ENCODE data around the gene MYH11.

The MYH11 gene

GRCh38 chr16:15748654-15749053, 108.2 kb downstream of the MYH11 start:
- no peaks in the 10 kb centered on the region for H3K4me1 ChIP-seq (ENCODE audit: insufficient read depth, low read length)
- H3K27me3 ChIP-seq (ENCODE audit: insufficient read depth, low read length), result no peaks in the 10 kb centered on the region
- no peaks in the 10 kb centered on the region for H3K36me3 ChIP-seq (ENCODE audit: insufficient read depth, low read length)
- H3K27ac ChIP-seq (ENCODE audit: low read depth, low read length), result no peak overlapping the region
- WGBS, result 90% methylated on average over 2 of the region's 2 CpGs
- no peaks in the 10 kb centered on the region for H3K9me3 ChIP-seq (ENCODE audit: insufficient read depth, low read depth, low read length)
- no peak overlapping the region for H3K9ac ChIP-seq (ENCODE audit: low read depth, low read length)
- H3K4me3 ChIP-seq (ENCODE audit: low read length), result no peak overlapping the region

- Histone ChIP-seq H3K4me1 (ENCODE audit: insufficient read depth, low read length) (no peaks in the 10 kb centered on the region), H3K27ac (ENCODE audit: low read depth, low read length) (no peak overlapping the region), H3K27me3 (ENCODE audit: insufficient read depth, low read length) (no peaks in the 10 kb centered on the region), H3K4me3 (ENCODE audit: low read length) (no peak overlapping the region), H3K9ac (ENCODE audit: low read depth, low read length) (no peak overlapping the region), H3K36me3 (ENCODE audit: insufficient read depth, low read length) (no peaks in the 10 kb centered on the region), H3K9me3 (ENCODE audit: insufficient read depth, low read depth, low read length) (no peaks in the 10 kb centered on the region)
- WGBS, result 95% methylated on average over 14 of the region's 14 CpGs
These were observed 108.9 kb downstream of the MYH11 start for GRCh38 chr16:15747937-15748336.

GRCh38 chr16:15746332-15746731, 110.5 kb downstream of the MYH11 start:
- 96% methylated on average over 6 of the region's 6 CpGs for WGBS

GRCh38 chr16:15743657-15744056, 113.2 kb downstream of the MYH11 start:
- H3K27ac ChIP-seq (ENCODE audit: low read depth, low read length), result no peak overlapping the region
- no peak overlapping the region for H3K9ac ChIP-seq (ENCODE audit: low read depth, low read length)
- no peaks in the 10 kb centered on the region for H3K9me3 ChIP-seq (ENCODE audit: insufficient read depth, low read depth, low read length)
- H3K36me3 ChIP-seq (ENCODE audit: insufficient read depth, low read length), result no peaks in the 10 kb centered on the region
- no peaks in the 10 kb centered on the region for H3K4me1 ChIP-seq (ENCODE audit: insufficient read depth, low read length)
- no peaks in the 10 kb centered on the region for H3K27me3 ChIP-seq (ENCODE audit: insufficient read depth, low read length)
- H3K4me3 ChIP-seq (ENCODE audit: low read length), result no peak overlapping the region
- 90% methylated on average over 1 of the region's 1 CpG for WGBS

More at GRCh38 chr16:15746332-15746731, 110.5 kb downstream of the MYH11 start:
- Histone ChIP-seq H3K36me3 (ENCODE audit: insufficient read depth, low read length) (no peaks in the 10 kb centered on the region), H3K27me3 (ENCODE audit: insufficient read depth, low read length) (no peaks in the 10 kb centered on the region), H3K27ac (ENCODE audit: low read depth, low read length) (no peak overlapping the region), H3K4me1 (ENCODE audit: insufficient read depth, low read length) (no peaks in the 10 kb centered on the region), H3K9ac (ENCODE audit: low read depth, low read length) (no peak overlapping the region), H3K4me3 (ENCODE audit: low read length) (no peak overlapping the region), H3K9me3 (ENCODE audit: insufficient read depth, low read depth, low read length) (no peaks in the 10 kb centered on the region)

GRCh38 chr16:15742716-15743115, 114.1 kb downstream of the MYH11 start:
- no peaks in the 10 kb centered on the region for H3K4me1 ChIP-seq (ENCODE audit: insufficient read depth, low read length)
- no peaks in the 10 kb centered on the region for H3K27me3 ChIP-seq (ENCODE audit: insufficient read depth, low read length)
- H3K36me3 ChIP-seq (ENCODE audit: insufficient read depth, low read length), result no peaks in the 10 kb centered on the region
- no peaks in the 10 kb centered on the region for H3K9me3 ChIP-seq (ENCODE audit: insufficient read depth, low read depth, low read length)
- H3K27ac ChIP-seq (ENCODE audit: low read depth, low read length), result no peak overlapping the region
- WGBS, result 93% methylated on average over 2 of the region's 2 CpGs
- H3K9ac ChIP-seq (ENCODE audit: low read depth, low read length), result no peak overlapping the region
- no peak overlapping the region for H3K4me3 ChIP-seq (ENCODE audit: low read length)

- WGBS, result 94% methylated on average over 13 of the region's 13 CpGs
- Histone ChIP-seq H3K27ac (ENCODE audit: low read depth, low read length) (no peak overlapping the region), H3K9ac (ENCODE audit: low read depth, low read length) (no peak overlapping the region), H3K9me3 (ENCODE audit: insufficient read depth, low read depth, low read length) (no peaks in the 10 kb centered on the region), H3K27me3 (ENCODE audit: insufficient read depth, low read length) (no peaks in the 10 kb centered on the region), H3K4me1 (ENCODE audit: insufficient read depth, low read length) (no peaks in the 10 kb centered on the region), H3K4me3 (ENCODE audit: low read length) (no peak overlapping the region), H3K36me3 (ENCODE audit: insufficient read depth, low read length) (no peaks in the 10 kb centered on the region)
These were observed 115.5 kb downstream of the MYH11 start for GRCh38 chr16:15741207-15741871.

- Histone ChIP-seq H3K36me3 (ENCODE audit: insufficient read depth, low read length) (no peaks in the 10 kb centered on the region), H3K9ac (ENCODE audit: low read depth, low read length) (no peak overlapping the region), H3K9me3 (ENCODE audit: insufficient read depth, low read depth, low read length) (no peaks in the 10 kb centered on the region), H3K27me3 (ENCODE audit: insufficient read depth, low read length) (no peaks in the 10 kb centered on the region), H3K4me1 (ENCODE audit: insufficient read depth, low read length) (no peaks in the 10 kb centered on the region), H3K4me3 (ENCODE audit: low read length) (no peak overlapping the region), H3K27ac (ENCODE audit: low read depth, low read length) (no peak overlapping the region)
- WGBS, result 87% methylated on average over 6 of the region's 6 CpGs
These were observed 116.9 kb downstream of the MYH11 start for GRCh38 chr16:15739950-15740349.

- no peaks in the 10 kb centered on the region for H3K4me1 ChIP-seq (ENCODE audit: insufficient read depth, low read length)
- no peak overlapping the region for H3K27ac ChIP-seq (ENCODE audit: low read depth, low read length)
- H3K9me3 ChIP-seq (ENCODE audit: insufficient read depth, low read depth, low read length), result no peaks in the 10 kb centered on the region
- no peaks in the 10 kb centered on the region for H3K36me3 ChIP-seq (ENCODE audit: insufficient read depth, low read length)
- no peak overlapping the region for H3K9ac ChIP-seq (ENCODE audit: low read depth, low read length)
- no peak overlapping the region for H3K4me3 ChIP-seq (ENCODE audit: low read length)
- H3K27me3 ChIP-seq (ENCODE audit: insufficient read depth, low read length), result no peaks in the 10 kb centered on the region
- WGBS, result 86% methylated on average over 2 of the region's 2 CpGs
These were observed 117.4 kb downstream of the MYH11 start for GRCh38 chr16:15739464-15739863.

- H3K27ac ChIP-seq (ENCODE audit: low read depth, low read length), result no peak overlapping the region
- no peaks in the 10 kb centered on the region for H3K4me1 ChIP-seq (ENCODE audit: insufficient read depth, low read length)
- no peak overlapping the region for H3K9ac ChIP-seq (ENCODE audit: low read depth, low read length)
- no peak overlapping the region for H3K4me3 ChIP-seq (ENCODE audit: low read length)
- no peaks in the 10 kb centered on the region for H3K27me3 ChIP-seq (ENCODE audit: insufficient read depth, low read length)
- WGBS, result 95% methylated on average over 18 of the region's 18 CpGs
- H3K36me3 ChIP-seq (ENCODE audit: insufficient read depth, low read length), result no peaks in the 10 kb centered on the region
- H3K9me3 ChIP-seq (ENCODE audit: insufficient read depth, low read depth, low read length), result no peaks in the 10 kb centered on the region
These were observed 119.6 kb downstream of the MYH11 start for GRCh38 chr16:15737140-15737644.

- Histone ChIP-seq H3K4me3 (ENCODE audit: low read length) (no peak overlapping the region), H3K9ac (ENCODE audit: low read depth, low read length) (no peak overlapping the region), H3K27ac (ENCODE audit: low read depth, low read length) (no peak overlapping the region), H3K27me3 (ENCODE audit: insufficient read depth, low read length) (no peaks in the 10 kb centered on the region), H3K36me3 (ENCODE audit: insufficient read depth, low read length) (no peaks in the 10 kb centered on the region), H3K9me3 (ENCODE audit: insufficient read depth, low read depth, low read length) (no peaks in the 10 kb centered on the region), H3K4me1 (ENCODE audit: insufficient read depth, low read length) (no peaks in the 10 kb centered on the region)
- 85% methylated on average over 7 of the region's 7 CpGs for whole genome bisulfite sequencing
These were observed 120.3 kb downstream of the MYH11 start for GRCh38 chr16:15736529-15736928.

- 92% methylated on average over 3 of the region's 3 CpGs for WGBS
- no peaks in the 10 kb centered on the region for H3K27me3 ChIP-seq (ENCODE audit: insufficient read depth, low read length)
- no peak overlapping the region for H3K4me3 ChIP-seq (ENCODE audit: low read length)
- H3K9me3 ChIP-seq (ENCODE audit: insufficient read depth, low read depth, low read length), result no peaks in the 10 kb centered on the region
- no peaks in the 10 kb centered on the region for H3K4me1 ChIP-seq (ENCODE audit: insufficient read depth, low read length)
- H3K9ac ChIP-seq (ENCODE audit: low read depth, low read length), result no peak overlapping the region
- H3K27ac ChIP-seq (ENCODE audit: low read depth, low read length), result no peak overlapping the region
- H3K36me3 ChIP-seq (ENCODE audit: insufficient read depth, low read length), result no peaks in the 10 kb centered on the region
These were observed 121.2 kb downstream of the MYH11 start for GRCh38 chr16:15735610-15736009.

- 92% methylated on average over 6 of the region's 6 CpGs for WGBS
- Histone ChIP-seq H3K4me1 (ENCODE audit: insufficient read depth, low read length) (no peaks in the 10 kb centered on the region), H3K9ac (ENCODE audit: low read depth, low read length) (no peak overlapping the region), H3K9me3 (ENCODE audit: insufficient read depth, low read depth, low read length) (no peaks in the 10 kb centered on the region), H3K36me3 (ENCODE audit: insufficient read depth, low read length) (no peaks in the 10 kb centered on the region), H3K4me3 (ENCODE audit: low read length) (no peak overlapping the region), H3K27me3 (ENCODE audit: insufficient read depth, low read length) (no peaks in the 10 kb centered on the region), H3K27ac (ENCODE audit: low read depth, low read length) (no peak overlapping the region)
These were observed 124.4 kb downstream of the MYH11 start for GRCh38 chr16:15732416-15732815.
